ENCODE measurements around the gene ZRSR2. TPM values are rescaled to one million over a fixed set of nuclear protein-coding genes. Genes with fewer than 3 reads are reported as not detected.

Gene ZRSR2
- total RNA-seq, 1 donor from 2014 or later, result 8.4 TPM

DNA sequence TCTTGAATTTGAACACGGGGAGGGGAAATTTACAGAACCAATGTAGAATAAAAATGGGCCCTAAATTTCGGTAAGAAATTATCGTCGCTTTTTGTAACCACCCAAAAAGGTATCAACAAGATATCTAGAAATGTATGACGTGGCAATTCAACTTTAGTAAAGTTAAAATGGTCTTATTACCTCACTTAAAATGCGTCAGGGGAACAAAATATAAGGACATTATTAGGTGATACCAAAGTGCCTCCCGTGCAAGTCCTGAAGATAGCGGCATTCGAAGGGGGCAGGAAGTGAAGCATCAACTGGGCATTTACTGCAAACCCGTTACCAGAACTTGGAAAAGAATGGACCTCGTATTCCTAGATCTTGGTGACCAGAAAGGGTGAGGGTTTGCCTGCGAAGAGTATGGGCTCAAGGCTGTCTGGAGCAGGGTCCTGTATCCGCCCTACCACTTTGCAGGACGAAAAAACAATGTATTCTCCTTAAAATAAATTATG is 63.3 kb downstream of the ZRSR2 start:
- Mint-ChIP-seq H3K36me3 (ENCODE audit: low read depth, unreplicated experiment) (peaks cover 12% of the 10 kb centered on the region), H3K27me3 (ENCODE audit: unreplicated experiment) (peaks cover 2% of the 10 kb centered on the region), H3K4me1 (ENCODE audit: unreplicated experiment) (peaks cover 16% of the 10 kb centered on the region), H3K27ac (ENCODE audit: unreplicated experiment) (peak overlapping the region; percentile 75), H3K9me3 (ENCODE audit: unreplicated experiment) (no peaks in the 10 kb centered on the region), H3K4me3 (ENCODE audit: unreplicated experiment) (peak overlapping the region; percentile 90)
- no peak for DNase-seq (ENCODE audit: low spot score)
- TF ChIP-seq, protein P1, sequence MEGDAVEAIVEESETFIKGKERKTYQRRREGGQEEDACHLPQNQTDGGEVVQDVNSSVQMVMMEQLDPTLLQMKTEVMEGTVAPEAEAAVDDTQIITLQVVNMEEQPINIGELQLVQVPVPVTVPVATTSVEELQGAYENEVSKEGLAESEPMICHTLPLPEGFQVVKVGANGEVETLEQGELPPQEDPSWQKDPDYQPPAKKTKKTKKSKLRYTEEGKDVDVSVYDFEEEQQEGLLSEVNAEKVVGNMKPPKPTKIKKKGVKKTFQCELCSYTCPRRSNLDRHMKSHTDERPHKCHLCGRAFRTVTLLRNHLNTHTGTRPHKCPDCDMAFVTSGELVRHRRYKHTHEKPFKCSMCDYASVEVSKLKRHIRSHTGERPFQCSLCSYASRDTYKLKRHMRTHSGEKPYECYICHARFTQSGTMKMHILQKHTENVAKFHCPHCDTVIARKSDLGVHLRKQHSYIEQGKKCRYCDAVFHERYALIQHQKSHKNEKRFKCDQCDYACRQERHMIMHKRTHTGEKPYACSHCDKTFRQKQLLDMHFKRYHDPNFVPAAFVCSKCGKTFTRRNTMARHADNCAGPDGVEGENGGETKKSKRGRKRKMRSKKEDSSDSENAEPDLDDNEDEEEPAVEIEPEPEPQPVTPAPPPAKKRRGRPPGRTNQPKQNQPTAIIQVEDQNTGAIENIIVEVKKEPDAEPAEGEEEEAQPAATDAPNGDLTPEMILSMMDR (IDR thresholded peaks at IDR 0.05; ENCODE audit: unreplicated experiment), result no peak

DNA sequence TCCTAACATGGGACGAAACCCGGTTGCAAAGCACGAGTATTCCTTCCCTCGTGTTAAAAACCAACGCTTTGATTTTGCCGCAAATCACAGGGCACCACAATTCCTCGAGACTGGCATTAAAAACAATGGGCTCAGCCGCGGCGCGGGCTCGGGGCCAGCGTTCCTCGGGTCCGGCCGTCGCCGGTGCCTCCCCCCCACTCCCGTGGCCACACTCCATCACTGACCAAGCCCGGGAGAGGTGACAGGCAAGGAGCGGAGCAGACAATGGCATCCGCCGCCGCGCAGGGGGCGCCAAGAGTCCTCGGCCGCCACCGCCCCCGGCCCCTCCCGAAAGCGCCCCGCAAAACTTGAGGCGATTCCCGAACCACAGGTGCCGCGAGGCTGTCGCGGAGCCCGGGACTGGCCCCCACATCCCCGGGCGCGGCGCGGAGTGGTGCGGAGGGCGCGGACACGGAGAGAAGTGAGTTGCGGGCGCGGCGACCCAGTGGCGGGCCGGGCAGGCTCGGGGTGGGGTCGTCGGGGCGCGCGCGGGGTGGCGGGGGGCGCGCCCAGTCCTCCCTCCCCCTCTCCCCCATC is 63.9 kb downstream of the ZRSR2 start:
- DNase-seq (ENCODE audit: low spot score), result peak; percentile 42
- Mint-ChIP-seq H3K36me3 (ENCODE audit: low read depth, unreplicated experiment) (peaks cover 12% of the 10 kb centered on the region), H3K4me3 (ENCODE audit: unreplicated experiment) (peak overlapping the region; percentile 90), H3K9me3 (ENCODE audit: unreplicated experiment) (no peaks in the 10 kb centered on the region), H3K27me3 (ENCODE audit: unreplicated experiment) (peaks cover 2% of the 10 kb centered on the region), H3K27ac (ENCODE audit: unreplicated experiment) (no peak overlapping the region), H3K4me1 (ENCODE audit: unreplicated experiment) (peaks cover 16% of the 10 kb centered on the region)
- TF ChIP-seq, protein P1 (IDR thresholded peaks at IDR 0.05; ENCODE audit: unreplicated experiment), result no peak

DNA sequence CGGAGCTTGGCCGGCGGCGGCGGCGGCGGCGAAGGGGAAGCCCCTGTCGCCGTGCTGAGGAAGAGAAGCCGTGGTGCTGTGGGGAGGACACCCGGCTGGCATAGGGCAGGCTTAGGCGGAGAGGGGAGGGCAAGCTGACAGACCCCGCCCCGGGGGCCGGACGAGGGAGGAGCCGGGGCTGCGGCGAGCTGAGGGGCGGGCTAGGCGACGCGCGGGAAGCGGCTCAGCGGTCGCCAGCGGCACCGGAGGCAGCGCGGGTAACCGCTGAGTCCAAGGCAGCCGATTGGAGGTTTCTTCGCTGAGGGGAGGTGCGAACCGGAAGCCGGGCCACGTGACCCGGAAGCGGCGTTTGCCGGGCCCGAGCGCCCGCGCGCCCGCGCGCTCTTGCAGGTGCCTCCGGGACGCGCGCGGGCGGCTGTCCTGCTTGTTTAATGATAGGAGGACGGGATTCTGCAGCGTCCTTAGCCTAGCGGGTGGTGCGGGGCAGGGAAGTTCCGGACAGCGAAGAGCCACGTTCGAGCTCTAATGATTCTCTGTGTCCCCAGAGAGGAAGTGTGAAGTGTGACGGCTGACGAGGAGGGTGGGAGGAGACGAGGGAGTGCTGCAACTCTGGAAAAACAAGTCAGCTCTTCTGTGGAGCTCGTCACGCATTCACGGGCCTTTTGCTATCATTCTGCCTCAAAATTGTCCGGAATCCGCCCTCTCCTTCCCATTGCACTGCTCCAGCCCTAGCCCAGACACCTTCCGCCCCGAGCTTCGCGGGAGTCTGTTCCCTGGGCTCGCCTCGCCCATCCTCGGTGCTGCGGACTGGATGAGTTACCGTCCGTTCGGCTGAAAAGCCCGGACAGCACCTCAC is 64.7 kb downstream of the ZRSR2 start, which contains the start of gene AP1S2:
AP1S2 (minus strand) TSS at position 102 of the 856 bp plus-strand sequence. CDS start 2,289 bp downstream, outside the sequence.
- Mint-ChIP-seq H3K27me3 (ENCODE audit: unreplicated experiment) (peaks cover 2% of the 10 kb centered on the region), H3K27ac (ENCODE audit: unreplicated experiment) (peak within 1 kb of the TSS; percentile 75), H3K4me1 (ENCODE audit: unreplicated experiment) (peaks cover 16% of the 10 kb centered on the region), H3K36me3 (ENCODE audit: low read depth, unreplicated experiment) (peaks cover 8% of the 10 kb centered on the region), H3K9me3 (ENCODE audit: unreplicated experiment) (no peaks in the 10 kb centered on the region), H3K4me3 (ENCODE audit: unreplicated experiment) (peak within 1 kb of the TSS; percentile 91)
- TF ChIP-seq, protein P1 (IDR thresholded peaks at IDR 0.05; ENCODE audit: unreplicated experiment), result no peak
- peak; percentile 88 for DNase-seq (ENCODE audit: low spot score)

DNA sequence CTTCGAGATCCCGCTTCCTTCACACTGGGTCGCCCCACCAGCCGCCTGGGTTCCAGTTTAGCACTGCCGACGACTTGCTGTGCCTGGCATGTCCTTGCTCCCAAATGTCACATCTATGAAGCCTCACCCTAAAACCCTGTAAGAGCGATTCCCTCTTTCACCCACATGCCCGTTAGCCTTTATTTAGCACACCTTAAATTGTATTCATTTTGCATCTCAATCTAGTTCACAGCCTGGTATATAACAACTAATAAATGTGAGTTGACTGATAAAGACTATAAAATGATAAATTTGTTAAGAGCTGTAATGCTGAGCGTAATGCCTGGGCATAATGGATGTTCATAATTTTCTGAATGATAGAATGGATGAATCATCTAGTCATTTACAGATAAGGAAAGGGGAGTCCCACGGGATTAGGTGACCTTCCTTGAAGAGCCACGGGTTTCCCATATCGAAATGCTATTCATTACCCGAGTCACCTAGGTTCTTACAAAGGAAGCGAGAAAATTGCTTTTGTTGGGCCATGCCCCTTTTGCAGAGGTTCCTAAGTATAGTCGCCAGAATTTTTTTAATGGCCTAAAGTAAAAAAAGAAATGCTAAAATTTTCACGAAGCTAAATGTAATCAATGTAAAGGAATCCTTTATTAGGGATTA is 65.4 kb downstream of the ZRSR2 start:
- peaks cover 2% of the 10 kb centered on the region for H3K27me3 Mint-ChIP-seq (ENCODE audit: unreplicated experiment)
- no peak for DNase-seq (ENCODE audit: low spot score)
- no peaks in the 10 kb centered on the region for H3K9me3 Mint-ChIP-seq (ENCODE audit: unreplicated experiment)
- peak overlapping the region; percentile 91 for H3K4me3 Mint-ChIP-seq (ENCODE audit: unreplicated experiment)
- H3K4me1 Mint-ChIP-seq (ENCODE audit: unreplicated experiment), result peaks cover 16% of the 10 kb centered on the region
- TF ChIP-seq, protein P1 (IDR thresholded peaks at IDR 0.05; ENCODE audit: unreplicated experiment), result no peak
- H3K36me3 Mint-ChIP-seq (ENCODE audit: low read depth, unreplicated experiment), result peaks cover 6% of the 10 kb centered on the region
- H3K27ac Mint-ChIP-seq (ENCODE audit: unreplicated experiment), result peak overlapping the region; percentile 52
